OCI-LY1 (cell line): Measurements from ENCODE around the gene NKIRAS1.

Source experiments
- CTCF ChIP-seq: fragments of 200-600 bp; sonication (generic), shearing (Covaris generic); IDR thresholded peaks from 2 replicates; pipeline ENCODE4 v1.5.1; 2017; ENCODE audit warnings: mild to moderate bottlenecking, antibody characterized with exemption, low read length, moderate library complexity, mixed read lengths
- EZH2 ChIP-seq: fragments of 200-600 bp; sonication (generic), shearing (Covaris generic); IDR thresholded peaks from 2 replicates; pipeline ENCODE4 v1.8.0; 2017; ENCODE audit warnings: borderline replicate concordance, mixed run types, mild to moderate bottlenecking, antibody characterized with exemption, low read length, moderate library complexity, mixed read lengths

- no peak for TF ChIP-seq CTCF
- no peak for TF ChIP-seq EZH2
Measured at GRCh38 chr3:23843869-23844268, 72.9 kb downstream of the NKIRAS1 start.
